HepG2 (cell line): ENCODE measurements around the gene TMEM170B. TPM values are rescaled to one million over a fixed set of nuclear protein-coding genes. Genes with fewer than 3 reads are reported as not detected.

Experiments used
- AHR ChIP-seq: IDR thresholded peaks from 2 replicates; pipeline ENCODE4 v1.6.1; 2018; ENCODE audit warnings: missing genetic modification reagents, missing compliant biosample characterization
- ARID5B ChIP-seq: IDR thresholded peaks from 2 replicates; pipeline ENCODE4 v1.4.0; 2020; ENCODE audit warnings: mild to moderate bottlenecking, missing genetic modification reagents
- ATF7-NPFF ChIP-seq: sonication (generic); formaldehyde crosslinking; IDR thresholded peaks from 2 replicates; pipeline ENCODE4 v1.8.1; 2023; ENCODE audit warnings: mild to moderate bottlenecking, low read depth, missing genetic modification reagents, moderate library complexity
- FOSL2 ChIP-seq: sonication (generic); formaldehyde crosslinking; IDR thresholded peaks from 2 replicates; pipeline ENCODE4 v1.4.0; 2020; ENCODE audit warnings: missing genetic modification reagents
- HOMEZ ChIP-seq: IDR thresholded peaks from 2 replicates; pipeline ENCODE4 v1.6.1; 2016; ENCODE audit warnings: low read depth
- KAT7 ChIP-seq: IDR thresholded peaks from 2 replicates; pipeline ENCODE4 v1.6.1; 2018; ENCODE audit warnings: borderline replicate concordance, missing compliant biosample characterization
- LCORL ChIP-seq, 2 experiments: fragments of 450-650 bp in 1 of 2; sonication (generic) in 1 of 2; formaldehyde crosslinking in 1 of 2; IDR thresholded peaks; 2 replicates each; pipeline versions ENCODE4 v1.5.0 to v1.6.1; 2017 to 2020; ENCODE audit warnings: antibody characterized with exemption in 1 of 2, missing genetic modification reagents in 1 of 2
- MIER3 ChIP-seq: IDR thresholded peaks from 2 replicates; pipeline ENCODE4 v1.6.1; 2016; ENCODE audit warnings: missing compliant biosample characterization, borderline replicate concordance
- NFE2 ChIP-seq: sonication (generic); formaldehyde crosslinking; IDR thresholded peaks from 2 replicates; pipeline ENCODE4 v1.4.0; 2020; ENCODE audit warnings: missing genetic modification reagents
- NFYC ChIP-seq: IDR thresholded peaks from 2 replicates; pipeline ENCODE4 v1.6.1; 2016; ENCODE audit warnings: missing genetic modification reagents, missing compliant biosample characterization
- RNF2 ChIP-seq: fragments of 450-650 bp; conservative IDR thresholded peaks from 2 replicates; pipeline ENCODE4 v1.6.1; 2016; ENCODE audit warnings: low read depth
- RXRB ChIP-seq: IDR thresholded peaks from 2 replicates; pipeline ENCODE4 v1.6.1; 2016; ENCODE audit warnings: borderline replicate concordance, missing genetic modification reagents, missing compliant biosample characterization
- SAP130 ChIP-seq: IDR thresholded peaks from 2 replicates; pipeline ENCODE4 v1.6.1; 2016; ENCODE audit warnings: low read depth
- SIX4 ChIP-seq: sonication (generic); formaldehyde crosslinking; IDR thresholded peaks from 2 replicates; pipeline ENCODE4 v1.4.0; 2020; ENCODE audit warnings: missing genetic modification reagents
- SMYD3 ChIP-seq: sonication (generic); formaldehyde crosslinking; IDR thresholded peaks from 2 replicates; pipeline ENCODE4 v1.8.1; 2023; ENCODE audit warnings: mild to moderate bottlenecking, missing genetic modification reagents
- SOX5 ChIP-seq: IDR thresholded peaks from 2 replicates; pipeline ENCODE4 v1.6.1; 2016; ENCODE audit warnings: borderline replicate concordance
- ZFP36 ChIP-seq: fragments of 150-350 bp; IDR thresholded peaks from 2 replicates; pipeline ENCODE4 v1.6.1; 2018; ENCODE audit warnings: borderline replicate concordance, low read length, low read depth; ENCODE audit not compliant: partially characterized antibody
- ZNF256 ChIP-seq: sonication (generic); formaldehyde crosslinking; conservative IDR thresholded peaks from 2 replicates; pipeline ENCODE4 v1.4.0; 2020; ENCODE audit warnings: missing genetic modification reagents
- ZNF607 ChIP-seq: sonication (generic); formaldehyde crosslinking; IDR thresholded peaks from 2 replicates; pipeline ENCODE4 v1.5.1; 2020; ENCODE audit warnings: missing genetic modification reagents, mild to moderate bottlenecking, borderline replicate concordance
- ZNF652 ChIP-seq: IDR thresholded peaks from 2 replicates; pipeline ENCODE4 v1.6.1; 2016; ENCODE audit warnings: low read depth, borderline replicate concordance
- polyA plus RNA-seq, 8 experiments: library from polyadenylated mRNA; depleted of rRNA in 3 of 8; stranded (reverse) in 7 of 8; unstranded in 1 of 8; fragments of >200 nt; fragmentation: Illumina TruSeq in 4 of 8; extraction: Trizol in 4 of 8; gene quantifications; 2 replicates each; pipeline versions ENCODE4 v1.2.1 to v1.2.3, GENCODE V29; 2011 to 2016; ENCODE audit warnings: low read depth in 4 of 8, missing spikeins in 1 of 8, mixed read lengths in 1 of 8; ENCODE audit not compliant: insufficient read depth in 1 of 8
- total RNA-seq, 5 experiments: library from RNA; depleted of rRNA; stranded (reverse); fragments of >200 nt; fragmentation: Illumina TruSeq; extraction: Trizol; gene quantifications; 2 replicates each; pipeline ENCODE4 v1.2.3, GENCODE V29; 2016; ENCODE audit warnings: low read depth in 1 of 5
- TF ChIP-seq, protein P1 (sequence below): sonication (generic); formaldehyde crosslinking; conservative IDR thresholded peaks from 2 replicates; pipeline ENCODE4 v1.8.1; 2023; ENCODE audit warnings: missing genetic modification reagents
- TF ChIP-seq, protein P2 (sequence below): sonication (generic); formaldehyde crosslinking; IDR thresholded peaks from 2 replicates; pipeline ENCODE4 v1.4.0; 2020; ENCODE audit warnings: mild to moderate bottlenecking, missing genetic modification reagents

The TMEM170B gene
- total and polyA plus RNA-seq, 2 of the 13 experiments (the other 11 are each of a cell fraction or from before 2014, with no cell fraction given): 3.3 to 9.4 TPM

GRCh38 chr6:11496152-11497060 is 41.1 kb upstream of the TMEM170B start (continued):
- TF ChIP-seq ARID5B (peak; percentile 70), ZNF256 (CRISPR knock-in tag) (no peak), SAP130 (CRISPR knock-in tag) (peak; percentile 72), RXRB (CRISPR knock-in tag) (peak; percentile 67; the same call in 1 of the 2 replicates), NFE2 (CRISPR knock-in tag) (no peak), FOSL2 (CRISPR knock-in tag) (peak; percentile 68), HOMEZ (peak; percentile 54; the same call in 1 of the 2 replicates), KAT7 (CRISPR knock-in tag) (peak; percentile 55; the same call in 1 of the 2 replicates), ZNF652 (peak; percentile 48; the same call in 1 of the 2 replicates), ATF7-NPFF (CRISPR knock-in tag) (no peak), AHR (no peak), SMYD3 (no peak), ZNF607 (0 out of 2 replicates have a peak, but pooled peaks have one; percentile 14), LCORL (IDR thresholded peaks at IDR 0.05) (no peak), LCORL (CRISPR knock-in tag; IDR thresholded peaks at IDR 0.05) (0 out of 2 replicates have a peak, but pooled peaks have one; percentile 60), SIX4 (no peak), MIER3 (0 out of 2 replicates have a peak, but pooled peaks have one; percentile 45), SOX5 (peak; percentile 68; the same call in 1 of the 2 replicates), RNF2 (no peak), NFYC (CRISPR knock-in tag) (peak; percentile 37), ZFP36 (no peak)
- TF ChIP-seq, protein P1, sequence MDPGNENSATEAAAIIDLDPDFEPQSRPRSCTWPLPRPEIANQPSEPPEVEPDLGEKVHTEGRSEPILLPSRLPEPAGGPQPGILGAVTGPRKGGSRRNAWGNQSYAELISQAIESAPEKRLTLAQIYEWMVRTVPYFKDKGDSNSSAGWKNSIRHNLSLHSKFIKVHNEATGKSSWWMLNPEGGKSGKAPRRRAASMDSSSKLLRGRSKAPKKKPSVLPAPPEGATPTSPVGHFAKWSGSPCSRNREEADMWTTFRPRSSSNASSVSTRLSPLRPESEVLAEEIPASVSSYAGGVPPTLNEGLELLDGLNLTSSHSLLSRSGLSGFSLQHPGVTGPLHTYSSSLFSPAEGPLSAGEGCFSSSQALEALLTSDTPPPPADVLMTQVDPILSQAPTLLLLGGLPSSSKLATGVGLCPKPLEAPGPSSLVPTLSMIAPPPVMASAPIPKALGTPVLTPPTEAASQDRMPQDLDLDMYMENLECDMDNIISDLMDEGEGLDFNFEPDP: 0 out of 2 replicates have a peak, but pooled peaks have one; percentile 49
- TF ChIP-seq, protein P2, sequence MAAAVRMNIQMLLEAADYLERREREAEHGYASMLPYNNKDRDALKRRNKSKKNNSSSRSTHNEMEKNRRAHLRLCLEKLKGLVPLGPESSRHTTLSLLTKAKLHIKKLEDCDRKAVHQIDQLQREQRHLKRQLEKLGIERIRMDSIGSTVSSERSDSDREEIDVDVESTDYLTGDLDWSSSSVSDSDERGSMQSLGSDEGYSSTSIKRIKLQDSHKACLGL (CRISPR knock-in tag): no peak
